GM21515 (cell line): ENCODE measurements around the gene RYK.
"Not testable (repeated sequence)": the region's sequence is repeated elsewhere in the genome, so short reads cannot be mapped to it uniquely, and the experiment has no call there.

Experiments used
- ATAC-seq: cut with Tn5 transposase; IDR thresholded peaks from one replicate; pipeline ENCODE4 v1.9.1; 2021; ENCODE audit not compliant: unreplicated experiment

RYK gene

GRCh38 chr3:134224796-134225156 lies 25.9 kb downstream of the RYK start:
- not testable (repeated sequence) for ATAC-seq

GRCh38 chr3:134222835-134223234 lies 27.8 kb downstream of the RYK start:
- no peak for ATAC-seq

GRCh38 chr3:134216851-134217250 lies 33.8 kb downstream of the RYK start:
- no peak for ATAC-seq

- no peak for ATAC-seq
Observed at GRCh38 chr3:134216191-134216764, 34.4 kb downstream of the RYK start.

GRCh38 chr3:134214239-134214638 lies 36.4 kb downstream of the RYK start:
- ATAC-seq, result no peak

GRCh38 chr3:134212967-134213665 lies 37.5 kb downstream of the RYK start:
- ATAC-seq, result no peak

GRCh38 chr3:134211797-134212196 lies 38.9 kb downstream of the RYK start:
- no peak for ATAC-seq

- ATAC-seq, result no peak
Observed at GRCh38 chr3:134205451-134205850, 45.2 kb downstream of the RYK start.

- no peak for ATAC-seq
Observed at GRCh38 chr3:134201201-134202130, 49.2 kb downstream of the RYK start.

- ATAC-seq, result not testable (repeated sequence)
Observed at GRCh38 chr3:134199880-134200279, 50.8 kb downstream of the RYK start.

GRCh38 chr3:134199240-134199639 lies 51.4 kb downstream of the RYK start:
- ATAC-seq, result no peak

GRCh38 chr3:134198414-134198813 lies 52.2 kb downstream of the RYK start:
- no peak for ATAC-seq

- peak; percentile 56 for ATAC-seq
Observed at GRCh38 chr3:134197681-134198261, 52.9 kb downstream of the RYK start.

GRCh38 chr3:134194247-134194646 lies 56.4 kb downstream of the RYK start:
- no peak for ATAC-seq

GRCh38 chr3:134190250-134190649 lies 60.4 kb downstream of the RYK start:
- no peak for ATAC-seq

- ATAC-seq, result no peak
Observed at GRCh38 chr3:134189849-134190248, 60.8 kb downstream of the RYK start.

GRCh38 chr3:134186391-134186790 lies 64.3 kb downstream of the RYK start:
- no peak for ATAC-seq

GRCh38 chr3:134180761-134181160 lies 69.9 kb downstream of the RYK start:
- ATAC-seq, result no peak

GRCh38 chr3:134179508-134179907 lies 71.2 kb downstream of the RYK start:
- no peak for ATAC-seq

GRCh38 chr3:134163096-134163495 lies 87.6 kb downstream of the RYK start:
- ATAC-seq, result no peak

- no peak for ATAC-seq
Observed at GRCh38 chr3:134161898-134162615, 88.6 kb downstream of the RYK start.
